Measurements from ENCODE around the gene KCNG3.
A peak's percentile ranks its signal among the peaks of the same experiment; 100 is the strongest.

KCNG3 gene

GRCh38 chr2:42486145-42486906, 7.5 kb downstream of the KCNG3 start:
- DNase-seq (ENCODE audit: low read depth), result no peak

GRCh38 chr2:42480402-42480801, 13.4 kb downstream of the KCNG3 start:
- no peak for DNase-seq (ENCODE audit: low read depth)

- DNase-seq (ENCODE audit: low read depth), result no peak
Measured at GRCh38 chr2:42474765-42475454, 18.9 kb downstream of the KCNG3 start.

GRCh38 chr2:42470706-42471105, 23.1 kb downstream of the KCNG3 start:
- DNase-seq (ENCODE audit: low read depth), result no peak

GRCh38 chr2:42464631-42465030, 29.2 kb downstream of the KCNG3 start:
- DNase-seq (ENCODE audit: low read depth), result peak; percentile 46

- DNase-seq (ENCODE audit: low read depth), result no peak
Measured at GRCh38 chr2:42463570-42463969, 30.2 kb downstream of the KCNG3 start.

- DNase-seq (ENCODE audit: low read depth), result no peak
Measured at GRCh38 chr2:42459296-42459695, 34.5 kb downstream of the KCNG3 start.

GRCh38 chr2:42458396-42458795, 35.4 kb downstream of the KCNG3 start:
- no peak for DNase-seq (ENCODE audit: low read depth)

- no peak for DNase-seq (ENCODE audit: low read depth)
Measured at GRCh38 chr2:42457011-42457410, 36.8 kb downstream of the KCNG3 start.

GRCh38 chr2:42456126-42456839, 37.5 kb downstream of the KCNG3 start:
- no peak for DNase-seq (ENCODE audit: low read depth)

- DNase-seq (ENCODE audit: low read depth), result no peak
Measured at GRCh38 chr2:42452545-42452944, 41.2 kb downstream of the KCNG3 start.

GRCh38 chr2:42450136-42450535, 43.6 kb downstream of the KCNG3 start:
- no peak for DNase-seq (ENCODE audit: low read depth)

GRCh38 chr2:42449163-42450087, 44.4 kb downstream of the KCNG3 start:
- DNase-seq (ENCODE audit: low read depth), result no peak

GRCh38 chr2:42448163-42448562, 45.6 kb downstream of the KCNG3 start:
- DNase-seq (ENCODE audit: low read depth), result no peak

GRCh38 chr2:42446503-42447271, 47.1 kb downstream of the KCNG3 start:
- DNase-seq (ENCODE audit: low read depth), result peak; percentile 21

- DNase-seq (ENCODE audit: low read depth), result no peak
Measured at GRCh38 chr2:42443718-42444399, 49.9 kb downstream of the KCNG3 start.

GRCh38 chr2:42442774-42443173, 51.0 kb downstream of the KCNG3 start:
- DNase-seq (ENCODE audit: low read depth), result no peak

GRCh38 chr2:42438685-42439084, 55.1 kb downstream of the KCNG3 start:
- DNase-seq (ENCODE audit: low read depth), result no peak

GRCh38 chr2:42436370-42436769, 57.4 kb downstream of the KCNG3 start:
- DNase-seq (ENCODE audit: low read depth), result no peak

GRCh38 chr2:42435628-42436027, 58.2 kb downstream of the KCNG3 start:
- DNase-seq (ENCODE audit: low read depth), result no peak

- no peak for DNase-seq (ENCODE audit: low read depth)
Measured at GRCh38 chr2:42430188-42430587, 63.6 kb downstream of the KCNG3 start.
